HAP-1 (cell line): Measurements from ENCODE around the gene EPB41L5.
"Not testable (repeated sequence)": the region's sequence is repeated elsewhere in the genome, so short reads cannot be mapped to it uniquely, and the experiment has no call there.

ENCODE experiments used
- DNase-seq, 2 experiments: peaks; one replicate each; pipeline ENCODE4 v3.0.0-alpha.2; 2016 to 2020; ENCODE audit warnings: low spot score in 2 of 2
- H3K27me3 ChIP-seq: fragments of 250-450 bp; sonication (Bioruptor Pico); 2 replicates; pipeline ENCODE4 v1.5.1; 2020; ENCODE audit warnings: low read depth, mild to moderate bottlenecking, moderate library complexity
- H3K36me3 ChIP-seq: fragments of 250-450 bp; sonication (Bioruptor Pico); replicated peaks from 2 replicates; pipeline ENCODE4 v1.5.1; 2020; ENCODE audit warnings: mild to moderate bottlenecking
- H3K4me1 ChIP-seq: fragments of 250-450 bp; sonication (Bioruptor Pico); 2 replicates; pipeline ENCODE4 v1.5.1; 2020; ENCODE audit warnings: mild to moderate bottlenecking
- H3K4me3 ChIP-seq: fragments of 250-450 bp; sonication (Bioruptor Pico); 2 replicates; pipeline ENCODE4 v1.5.1; 2020; ENCODE audit warnings: mild to moderate bottlenecking, moderate library complexity
- H3K9me3 ChIP-seq: fragments of 250-450 bp; sonication (Bioruptor Pico); 2 replicates; pipeline ENCODE4 v1.5.1; 2020; ENCODE audit warnings: mild to moderate bottlenecking, moderate library complexity
- in situ Hi-C: fragments of 300-500 bp; cut with MboI; formaldehyde crosslinking; loops from 3 replicates; pipeline ENCODE4 v1.14.3; 2020; ENCODE audit warnings: low sequenced_read_pairs, inconsistent platforms, mixed read lengths

The EPB41L5 gene

DNA sequence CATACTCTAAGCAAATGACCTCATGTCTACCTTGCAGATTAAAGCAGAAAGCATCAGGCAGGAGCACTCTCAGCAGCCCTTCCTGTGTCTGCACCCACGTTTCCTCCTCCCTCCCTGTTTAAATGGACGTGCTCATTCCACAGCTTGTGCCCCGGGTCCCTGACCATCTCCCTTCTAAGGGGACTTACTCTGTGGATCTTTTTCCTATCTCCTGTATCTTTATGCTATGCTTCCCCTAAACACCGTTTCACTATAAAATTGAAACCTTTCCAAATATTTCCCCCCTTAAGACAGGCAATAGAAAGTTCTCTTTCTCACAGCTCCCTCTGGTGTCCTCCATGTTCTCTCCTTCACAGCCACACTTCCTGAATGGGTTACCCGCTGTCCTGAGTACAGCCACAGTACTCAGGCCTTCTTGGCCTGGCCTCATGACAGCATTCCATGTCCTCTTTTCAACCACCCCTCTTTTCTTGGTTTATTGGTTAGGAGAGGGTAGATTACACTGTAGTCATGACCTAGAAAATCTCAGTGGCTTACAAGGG is 169.2 kb downstream of the EPB41L5 start:
- Histone ChIP-seq H3K4me3 (no peak overlapping the region), H3K36me3 (no peaks in the 10 kb centered on the region), H3K4me1 (no peaks in the 10 kb centered on the region), H3K27me3 (no peaks in the 10 kb centered on the region), H3K9me3 (no peaks in the 10 kb centered on the region)
- in situ Hi-C loops, result loop anchor here (5.0 kb wide), 1 partner anchor 480 kb away; no protein-coding TSS in a partner anchor
- no peak for DNase-seq

- H3K4me3 ChIP-seq, result no peak overlapping the region
- no peak for DNase-seq
- H3K27me3 ChIP-seq, result no peaks in the 10 kb centered on the region
- H3K4me1 ChIP-seq, result no peaks in the 10 kb centered on the region
- in situ Hi-C loops, result no loop called here
- H3K36me3 ChIP-seq, result no peaks in the 10 kb centered on the region
- H3K9me3 ChIP-seq, result peaks cover 5% of the 10 kb centered on the region; the same call in 1 of the 2 replicates
Observed at GRCh38 chr2:120189189-120189588, 176.3 kb downstream of the EPB41L5 start.

DNA sequence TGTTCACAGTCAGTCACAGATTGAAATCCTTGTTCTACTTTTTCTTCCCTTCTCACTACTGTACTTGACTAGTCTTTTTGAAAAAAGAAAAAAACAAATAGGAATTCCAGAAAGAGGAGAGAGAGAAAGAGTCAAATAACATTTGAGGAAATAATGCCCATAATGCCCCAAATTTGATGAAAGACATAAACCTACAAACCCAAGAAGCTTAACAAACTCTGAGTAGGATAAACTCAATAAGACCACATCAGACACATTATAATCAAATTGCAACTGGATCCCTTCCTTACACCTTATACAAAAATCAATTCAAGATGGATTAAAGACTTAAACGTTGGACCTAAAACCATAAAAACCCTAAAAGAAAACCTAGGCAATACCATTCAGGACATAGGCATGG is 179.4 kb downstream of the EPB41L5 start:
- H3K9me3 ChIP-seq, result peaks cover 5% of the 10 kb centered on the region; the same call in 1 of the 2 replicates

DNA sequence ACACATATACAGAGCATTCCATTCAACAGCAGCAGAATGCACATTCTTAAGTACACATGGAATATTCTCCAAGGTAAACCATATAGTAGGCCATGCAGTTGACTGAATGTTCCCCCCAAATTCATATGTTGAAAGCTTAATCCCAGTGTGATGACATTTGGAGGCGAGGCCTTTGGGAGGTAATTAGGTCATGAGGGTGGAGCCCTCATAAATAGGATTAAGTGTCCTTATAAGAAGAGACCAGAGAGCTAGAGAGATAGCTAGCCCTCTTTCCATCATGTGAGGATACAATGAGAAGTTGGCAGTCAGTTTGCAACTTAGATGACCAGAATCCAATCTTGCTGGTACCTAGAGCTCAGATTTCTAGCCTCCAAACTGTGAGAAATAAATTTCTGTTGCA is 182.7 kb downstream of the EPB41L5 start:
- no peaks in the 10 kb centered on the region for H3K4me1 ChIP-seq
- peaks cover 5% of the 10 kb centered on the region; the same call in 1 of the 2 replicates for H3K9me3 ChIP-seq
- no peak for DNase-seq
- H3K27me3 ChIP-seq, result no peaks in the 10 kb centered on the region
- H3K4me3 ChIP-seq, result no peak overlapping the region
- H3K36me3 ChIP-seq, result no peaks in the 10 kb centered on the region
- in situ Hi-C loops, result no loop called here

More for the DNA sequence above, 179.4 kb downstream of the EPB41L5 start:
- in situ Hi-C loops, result no loop called here
- DNase-seq, result no peak
- H3K36me3 ChIP-seq, result no peaks in the 10 kb centered on the region
- H3K4me3 ChIP-seq, result no peak overlapping the region
- H3K4me1 ChIP-seq, result no peaks in the 10 kb centered on the region
- H3K27me3 ChIP-seq, result no peaks in the 10 kb centered on the region

GRCh38 chr2:120199817-120200459 is 187.1 kb downstream of the EPB41L5 start:
- H3K9me3 ChIP-seq, DNase-seq, H3K27me3 ChIP-seq, H3K4me3 ChIP-seq, H3K36me3 ChIP-seq, in situ Hi-C loops, H3K4me1 ChIP-seq: not testable (repeated sequence)

GRCh38 chr2:120203251-120204021 is 190.6 kb downstream of the EPB41L5 start:
- no peaks in the 10 kb centered on the region for H3K27me3 ChIP-seq
- H3K36me3 ChIP-seq, result no peaks in the 10 kb centered on the region
- no peaks in the 10 kb centered on the region for H3K4me1 ChIP-seq
- in situ Hi-C loops, result no loop called here
- H3K4me3 ChIP-seq, result no peak overlapping the region
- H3K9me3 ChIP-seq, result no peaks in the 10 kb centered on the region
- DNase-seq, result no peak

DNA sequence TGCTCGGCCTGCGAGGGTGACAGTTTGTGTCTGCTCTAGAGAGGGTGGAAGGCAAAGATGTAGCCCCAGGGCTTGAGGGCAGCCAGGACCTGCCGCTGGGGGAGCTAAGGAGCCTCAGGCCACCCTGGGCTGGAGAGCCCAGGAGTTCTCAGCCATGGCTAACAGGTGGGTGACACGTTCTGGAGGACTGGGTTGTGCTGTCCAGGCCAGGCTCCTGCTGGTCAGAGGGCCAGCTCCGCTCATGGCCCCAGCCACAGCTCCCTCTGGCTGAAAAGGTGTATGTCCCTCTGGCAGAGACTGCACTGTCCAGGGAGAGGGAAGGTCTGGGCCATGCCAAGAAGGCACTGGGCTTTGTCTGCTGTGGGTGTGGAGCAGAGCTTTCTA is 191.1 kb downstream of the EPB41L5 start:
- no peak overlapping the region for H3K4me3 ChIP-seq
- no peaks in the 10 kb centered on the region for H3K9me3 ChIP-seq
- no peaks in the 10 kb centered on the region for H3K4me1 ChIP-seq
- no peaks in the 10 kb centered on the region for H3K36me3 ChIP-seq
- H3K27me3 ChIP-seq, result no peaks in the 10 kb centered on the region
- no peak for DNase-seq
- in situ Hi-C loops, result no loop called here

- H3K9me3 ChIP-seq, result no peaks in the 10 kb centered on the region
- DNase-seq, result no peak
- no peak overlapping the region for H3K4me3 ChIP-seq
- H3K27me3 ChIP-seq, result no peaks in the 10 kb centered on the region
- no peaks in the 10 kb centered on the region for H3K36me3 ChIP-seq
- no peaks in the 10 kb centered on the region for H3K4me1 ChIP-seq
- in situ Hi-C loops, result no loop called here
Observed at GRCh38 chr2:120204417-120204816, 191.5 kb downstream of the EPB41L5 start.

GRCh38 chr2:120204945-120205670 is 192.2 kb downstream of the EPB41L5 start:
- Histone ChIP-seq H3K9me3 (no peaks in the 10 kb centered on the region), H3K4me3 (no peak overlapping the region), H3K36me3 (no peaks in the 10 kb centered on the region), H3K4me1 (no peaks in the 10 kb centered on the region), H3K27me3 (no peaks in the 10 kb centered on the region)
- in situ Hi-C loops, result no loop called here
- no peak for DNase-seq

DNA sequence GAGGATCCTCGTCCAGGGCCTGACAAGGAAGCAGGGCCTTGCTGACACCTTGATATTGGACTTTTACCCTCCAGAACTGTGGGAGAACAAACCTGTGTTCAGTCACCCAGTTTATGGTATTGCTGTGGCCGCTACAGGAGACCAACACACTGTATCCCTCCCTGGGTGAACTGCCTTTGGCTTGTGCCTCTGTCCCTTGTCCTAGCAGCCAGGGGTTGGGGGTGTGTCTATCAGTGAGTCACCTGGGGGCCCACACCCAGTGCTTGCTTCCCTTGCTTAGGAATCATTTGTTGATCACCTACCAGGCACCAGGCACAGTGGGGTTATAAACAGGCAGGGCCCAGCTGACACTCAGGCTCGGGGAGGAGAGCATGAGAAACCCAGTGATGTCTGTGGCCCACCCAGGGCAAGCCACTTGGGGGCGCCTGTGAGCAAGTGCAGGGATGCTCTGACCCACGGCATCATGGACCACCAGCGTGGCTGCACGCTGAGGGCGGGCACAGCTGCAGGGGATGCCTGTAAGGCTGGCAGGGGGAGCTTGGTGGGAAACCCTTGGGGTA is 193.2 kb downstream of the EPB41L5 start:
- no peaks in the 10 kb centered on the region for H3K9me3 ChIP-seq
- DNase-seq, result peak in 1 of 2 experiments; percentile 77
- H3K4me3 ChIP-seq, result no peak overlapping the region
- no peaks in the 10 kb centered on the region for H3K4me1 ChIP-seq
- H3K27me3 ChIP-seq, result no peaks in the 10 kb centered on the region
- in situ Hi-C loops, result no loop called here
- no peaks in the 10 kb centered on the region for H3K36me3 ChIP-seq

GRCh38 chr2:120208381-120209353 is 195.8 kb downstream of the EPB41L5 start:
- no peaks in the 10 kb centered on the region for H3K9me3 ChIP-seq
- H3K4me3 ChIP-seq, result no peak overlapping the region
- DNase-seq, result no peak
- H3K4me1 ChIP-seq, result no peaks in the 10 kb centered on the region
- H3K27me3 ChIP-seq, result no peaks in the 10 kb centered on the region
- H3K36me3 ChIP-seq, result no peaks in the 10 kb centered on the region
- in situ Hi-C loops, result no loop called here

DNA sequence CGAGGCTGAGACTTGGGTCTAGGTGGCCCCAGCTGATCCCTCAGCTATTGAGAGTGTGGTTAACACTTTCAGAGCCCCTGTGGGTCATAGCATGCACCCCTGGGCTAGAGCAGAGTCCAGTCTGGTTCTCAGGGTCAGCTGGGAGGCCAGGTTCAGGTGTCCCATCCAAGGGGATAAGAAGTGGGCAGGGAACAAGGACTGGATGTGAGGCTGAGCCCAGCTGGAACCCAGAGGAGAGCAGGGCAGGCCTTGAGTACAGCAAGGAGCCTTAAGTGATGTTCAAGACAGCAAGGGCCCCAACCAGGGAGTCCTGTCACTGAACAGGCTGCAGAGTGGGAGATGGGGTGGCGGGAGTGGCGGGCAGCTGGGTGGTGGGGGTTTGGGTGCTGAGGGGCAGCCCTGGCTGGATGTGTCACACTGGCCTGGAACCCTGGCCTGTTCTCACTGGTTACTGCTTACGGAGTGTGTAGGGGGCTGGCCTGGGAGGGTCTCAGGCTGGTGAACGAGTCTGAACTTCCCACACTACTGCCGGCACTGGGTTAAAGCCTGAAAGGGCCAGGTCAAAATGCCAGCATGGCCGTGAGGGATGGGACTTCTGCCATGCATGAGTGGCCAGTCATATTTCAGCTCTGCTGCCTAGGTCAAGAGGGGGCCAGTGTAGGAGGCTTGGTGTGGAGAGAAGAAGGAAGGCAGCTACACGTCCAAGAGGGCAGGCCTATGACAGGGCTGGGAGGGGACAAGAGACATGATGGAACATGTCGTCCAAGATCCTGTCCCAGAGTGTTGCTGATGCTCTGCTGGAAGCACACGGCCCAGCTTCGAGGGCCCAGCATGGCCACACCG is 196.8 kb downstream of the EPB41L5 start:
- Histone ChIP-seq H3K4me3 (no peak overlapping the region), H3K36me3 (no peaks in the 10 kb centered on the region), H3K9me3 (no peaks in the 10 kb centered on the region), H3K27me3 (no peaks in the 10 kb centered on the region), H3K4me1 (no peaks in the 10 kb centered on the region)
- in situ Hi-C loops, result no loop called here
- DNase-seq, result no peak
